HG03039 (cell line): ENCODE measurements around the gene EYA2.

ENCODE experiments used
- ATAC-seq: cut with Tn5 transposase; IDR thresholded peaks from one replicate; pipeline ENCODE4 v1.9.1; 2021; ENCODE audit warnings: mild to moderate bottlenecking, moderate library complexity; ENCODE audit not compliant: unreplicated experiment

Gene EYA2

GRCh38 chr20:47061549-47061948, 166.9 kb downstream of the EYA2 start:
- ATAC-seq = no peak

DNA sequence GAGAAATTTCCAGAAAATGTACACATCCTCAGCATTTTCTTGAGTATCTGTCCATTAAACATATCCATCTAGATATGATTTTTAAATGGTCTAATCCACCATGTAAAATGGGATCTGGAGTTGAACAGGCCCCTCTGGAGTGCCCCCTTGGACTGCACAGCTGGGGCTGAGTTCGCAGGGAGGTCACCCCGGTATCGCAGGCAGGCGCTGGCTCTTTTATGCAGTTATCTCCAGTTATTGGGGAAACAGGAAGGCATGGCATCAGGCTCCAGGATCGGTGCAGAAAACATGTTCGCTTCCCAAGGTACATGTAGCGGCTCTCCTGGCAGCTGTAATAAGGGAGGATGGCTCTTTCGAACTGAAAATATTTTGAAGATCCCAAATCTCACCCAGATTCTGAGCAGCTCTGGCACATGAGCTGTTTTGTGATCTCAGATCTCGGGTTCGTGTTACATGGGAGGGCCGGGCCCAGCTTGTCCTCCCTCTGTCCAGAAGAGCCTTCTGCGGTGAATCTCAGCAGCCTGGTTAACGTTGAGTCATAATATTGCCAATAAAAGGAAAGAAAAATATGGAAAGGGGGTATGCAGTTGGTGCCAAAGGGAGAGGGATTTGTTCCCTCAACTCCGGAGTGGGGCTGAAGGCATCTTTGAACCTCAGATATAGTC, 167.7 kb downstream of the EYA2 start:
- ATAC-seq = no peak

DNA sequence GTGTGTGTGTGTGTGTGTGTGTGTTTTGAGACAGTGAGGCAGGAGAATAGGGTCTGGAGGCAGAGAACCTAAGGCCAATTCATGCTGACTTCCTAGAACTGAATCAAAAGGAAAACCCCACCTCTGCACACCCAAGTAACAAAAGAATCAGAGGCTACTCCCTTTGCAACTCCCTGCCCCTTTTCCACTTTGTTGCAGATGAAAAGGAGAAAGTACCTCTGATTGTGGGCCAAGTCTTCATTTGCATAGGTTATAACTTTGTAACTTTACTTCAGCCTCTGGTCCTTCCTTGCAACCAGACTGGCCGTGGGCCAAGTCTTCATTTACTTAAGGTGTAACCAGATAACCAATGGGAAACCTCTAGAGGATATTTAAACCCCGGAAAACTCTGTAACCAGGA, 168.8 kb downstream of the EYA2 start:
- no peak for ATAC-seq

DNA sequence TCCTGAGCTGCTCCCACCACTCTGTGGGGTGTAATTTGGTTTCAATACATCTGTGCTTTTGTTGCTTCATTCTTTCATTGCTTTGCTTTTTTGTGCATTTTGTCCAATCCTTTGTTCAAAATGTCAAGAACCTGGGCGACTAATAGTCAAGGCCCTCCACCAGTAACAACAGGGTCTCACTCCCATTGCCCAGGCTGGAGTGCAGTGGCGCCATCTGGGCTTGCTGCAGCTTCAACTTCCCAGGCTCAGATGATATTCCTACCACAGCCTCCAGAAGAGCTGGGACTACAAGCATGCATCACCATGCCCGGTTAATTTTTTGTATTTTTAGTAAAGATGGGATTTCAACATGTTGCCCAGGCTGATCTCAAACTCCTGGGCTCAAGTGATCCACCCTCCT, 169.2 kb downstream of the EYA2 start:
- no peak for ATAC-seq

DNA sequence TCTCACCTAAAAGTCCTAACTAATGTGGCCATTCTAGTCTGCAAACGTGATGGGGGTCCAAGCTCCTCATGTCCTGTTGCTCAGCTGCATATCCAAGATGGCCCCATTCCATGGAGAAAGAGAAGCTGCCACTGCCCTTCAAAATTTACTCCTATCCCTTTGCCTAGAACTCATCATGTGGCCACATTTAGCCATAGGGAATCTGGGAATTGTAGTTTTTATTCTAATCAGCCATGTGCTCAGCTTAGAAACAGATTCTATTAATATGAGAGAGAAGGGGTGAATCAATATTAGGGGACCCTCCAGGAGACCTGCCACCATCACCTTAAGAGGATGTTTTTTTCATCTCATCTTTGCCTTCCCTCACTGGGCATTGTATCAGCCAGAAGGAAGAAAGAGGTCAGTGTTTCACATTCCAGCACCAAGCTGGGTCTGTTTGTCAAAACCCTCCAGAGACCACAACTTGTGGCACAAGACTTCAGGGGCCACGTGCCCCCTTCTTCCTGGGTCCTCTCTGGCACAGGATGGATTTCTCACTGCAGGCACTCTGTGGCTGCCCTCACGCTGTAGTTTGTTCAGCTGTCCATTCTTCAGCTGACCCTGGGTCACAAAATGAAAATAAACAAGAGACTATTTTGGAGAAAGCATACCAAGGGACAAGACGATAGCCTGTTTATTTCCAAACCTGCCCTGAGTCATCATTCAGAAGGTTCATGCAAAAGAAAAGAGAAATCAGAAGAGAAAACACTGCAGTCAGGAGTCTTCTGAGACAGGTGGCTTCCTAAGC, 172.0 kb downstream of the EYA2 start:
- no peak for ATAC-seq

GRCh38 chr20:47067776-47068175, 173.1 kb downstream of the EYA2 start:
- ATAC-seq = no peak

DNA sequence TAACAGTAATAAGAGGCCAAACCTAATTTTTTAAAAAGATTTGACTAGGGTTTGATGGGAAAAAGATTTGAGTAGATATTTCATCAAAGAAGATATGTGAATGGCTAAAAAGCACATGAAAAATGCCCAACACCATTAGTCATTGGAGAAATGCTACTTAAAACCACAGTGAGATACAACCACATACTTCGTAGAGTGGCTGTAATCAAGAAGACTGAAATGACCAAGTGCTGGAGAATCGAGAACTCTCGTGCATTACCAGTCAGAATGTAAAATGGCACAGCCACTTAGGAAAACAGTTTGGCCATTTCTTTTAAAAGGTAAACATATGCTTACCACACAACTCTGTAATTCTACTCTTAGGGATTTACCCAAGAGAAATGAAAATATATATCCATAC, 175.5 kb downstream of the EYA2 start:
- ATAC-seq = no peak

- no peak for ATAC-seq
These were observed 177.1 kb downstream of the EYA2 start for GRCh38 chr20:47071646-47072185.

- no peak for ATAC-seq
These were observed 179.3 kb downstream of the EYA2 start for GRCh38 chr20:47073766-47074475.

DNA sequence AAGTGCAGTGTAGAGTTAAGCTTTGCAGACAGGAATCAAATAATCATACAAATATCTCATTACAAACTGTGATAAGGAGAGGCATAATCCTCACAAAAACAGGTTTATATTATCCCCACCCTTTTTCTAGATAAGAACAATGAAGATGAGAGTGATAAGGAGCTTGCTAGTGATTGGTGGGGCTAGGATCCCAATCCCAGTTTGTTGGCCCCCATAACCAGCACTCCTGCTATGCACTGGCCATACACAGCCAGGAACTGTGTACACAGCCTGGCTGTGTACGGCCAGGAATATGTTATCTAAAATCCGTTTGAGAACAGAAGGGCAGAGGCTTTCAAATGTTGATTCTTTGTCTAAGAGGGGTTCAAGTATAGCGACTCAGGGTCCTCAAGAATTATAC, 180.6 kb downstream of the EYA2 start:
- ATAC-seq = no peak

DNA sequence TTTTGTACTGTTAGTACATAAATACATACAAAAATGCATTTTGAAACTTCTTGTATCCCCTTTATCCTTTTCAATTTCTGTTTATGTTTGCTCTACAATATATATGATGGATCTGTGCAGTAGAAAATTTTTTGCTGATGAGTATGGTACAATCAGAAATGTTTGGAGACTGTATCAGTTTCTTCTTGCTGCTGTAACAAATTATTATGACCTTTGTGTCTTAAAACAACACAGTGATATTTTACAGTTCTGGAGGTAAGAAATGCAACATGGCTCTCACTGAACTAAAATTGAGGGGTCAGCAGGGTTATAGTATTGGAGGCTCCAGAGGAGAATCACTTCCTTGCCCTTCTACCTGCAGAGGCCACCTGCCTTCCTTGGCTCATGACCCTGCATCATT, 184.4 kb downstream of the EYA2 start:
- no peak for ATAC-seq

DNA sequence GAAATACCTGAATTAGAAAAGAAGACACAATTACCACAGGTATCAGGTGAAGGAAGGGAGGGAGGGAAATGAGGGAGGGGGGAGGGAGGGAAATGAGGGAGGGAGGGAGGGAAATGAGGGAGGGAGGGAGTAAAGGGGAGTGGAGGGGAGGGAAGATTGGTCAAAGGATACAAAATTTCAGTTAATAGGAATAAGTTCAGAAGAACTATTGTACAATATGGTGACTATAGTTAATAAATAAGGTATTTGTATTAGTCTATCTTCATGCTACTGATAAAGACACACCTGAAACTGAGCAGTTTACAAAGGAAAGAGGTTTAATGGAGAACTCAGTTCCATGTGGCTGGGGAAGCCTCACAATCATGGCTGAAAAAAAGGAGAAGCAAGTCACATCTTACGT, 185.7 kb downstream of the EYA2 start:
- ATAC-seq = no peak

- no peak for ATAC-seq
These were observed 191.7 kb downstream of the EYA2 start for GRCh38 chr20:47086316-47086715.

DNA sequence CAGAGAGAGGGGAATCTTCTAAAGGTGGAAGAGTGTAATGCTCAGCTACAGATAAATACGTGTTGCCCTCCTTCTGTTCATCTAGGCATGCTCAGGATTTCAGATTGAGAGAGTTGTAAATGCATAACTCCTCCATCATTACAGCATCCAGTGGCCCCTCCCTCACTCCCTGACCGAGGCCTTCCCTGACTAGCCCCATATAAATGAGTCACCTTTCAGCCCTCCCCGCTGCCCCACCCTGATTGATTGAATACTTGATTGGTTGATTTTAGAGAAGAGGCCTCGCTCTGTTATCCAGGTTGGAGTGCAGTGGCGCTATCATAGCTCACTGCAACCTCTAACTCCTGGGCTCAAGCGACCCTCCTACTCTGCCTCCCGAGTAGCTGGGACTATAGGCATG, 193.7 kb downstream of the EYA2 start:
- no peak for ATAC-seq

DNA sequence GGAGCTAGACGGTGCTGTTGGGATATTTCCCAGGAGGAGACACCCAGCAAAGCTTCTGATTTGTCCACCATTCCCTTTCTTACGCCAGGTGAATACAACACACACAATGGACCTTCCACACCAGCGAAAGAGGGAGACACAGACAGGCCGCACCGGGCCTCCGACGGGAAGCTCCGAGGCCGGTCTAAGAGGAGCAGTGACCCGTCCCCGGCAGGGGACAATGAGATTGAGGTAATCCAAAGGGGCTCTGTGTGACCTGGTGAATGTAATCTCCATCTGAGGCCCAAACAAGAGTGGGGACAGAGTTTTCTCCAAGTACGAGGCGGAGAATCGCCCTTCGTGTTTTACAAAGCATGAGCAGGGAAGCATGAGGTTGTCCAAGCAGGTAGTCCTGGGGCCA, 194.5 kb downstream of the EYA2 start:
- ATAC-seq = no peak

DNA sequence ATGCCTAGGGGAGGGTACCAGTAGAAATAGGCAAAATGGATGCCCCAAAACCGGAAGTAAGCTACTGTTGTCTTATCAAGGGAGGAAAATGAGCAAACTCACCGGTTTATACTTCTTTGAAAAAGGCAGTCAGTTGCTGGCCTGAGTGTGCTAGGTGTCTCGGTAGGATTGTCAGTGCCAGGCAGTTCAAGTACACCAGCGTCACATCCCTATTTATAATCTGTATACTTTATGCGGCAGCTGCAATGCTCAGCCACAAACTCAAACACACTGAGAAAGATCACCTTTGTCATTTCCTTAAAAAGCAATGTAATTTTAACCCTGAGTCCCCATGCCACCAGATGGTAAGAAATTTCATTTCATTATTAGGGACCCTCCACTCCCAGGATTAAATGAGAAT, 196.2 kb downstream of the EYA2 start:
- no peak for ATAC-seq

GRCh38 chr20:47093320-47093966, 198.8 kb downstream of the EYA2 start:
- ATAC-seq = no peak

DNA sequence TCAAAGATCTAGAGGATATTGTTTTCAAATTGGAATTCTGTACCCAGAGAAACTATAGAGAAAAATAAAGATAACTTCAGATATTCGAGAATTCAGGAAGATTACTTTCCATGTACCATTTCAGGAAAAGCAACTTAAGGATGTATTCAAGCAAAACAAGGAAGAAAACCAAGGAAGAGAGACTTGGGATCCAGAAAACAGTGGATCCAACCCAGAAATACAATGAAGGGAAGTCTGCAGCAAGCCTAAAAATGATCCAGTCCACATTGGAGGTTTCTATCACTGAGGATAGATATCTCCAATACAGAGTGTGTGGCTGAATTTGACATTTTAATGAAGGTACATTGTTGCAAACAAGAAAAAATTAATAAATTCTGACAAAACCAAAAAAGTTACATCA, 201.0 kb downstream of the EYA2 start:
- ATAC-seq = no peak

- ATAC-seq = no peak
These were observed 203.3 kb downstream of the EYA2 start for GRCh38 chr20:47097691-47098622.

DNA sequence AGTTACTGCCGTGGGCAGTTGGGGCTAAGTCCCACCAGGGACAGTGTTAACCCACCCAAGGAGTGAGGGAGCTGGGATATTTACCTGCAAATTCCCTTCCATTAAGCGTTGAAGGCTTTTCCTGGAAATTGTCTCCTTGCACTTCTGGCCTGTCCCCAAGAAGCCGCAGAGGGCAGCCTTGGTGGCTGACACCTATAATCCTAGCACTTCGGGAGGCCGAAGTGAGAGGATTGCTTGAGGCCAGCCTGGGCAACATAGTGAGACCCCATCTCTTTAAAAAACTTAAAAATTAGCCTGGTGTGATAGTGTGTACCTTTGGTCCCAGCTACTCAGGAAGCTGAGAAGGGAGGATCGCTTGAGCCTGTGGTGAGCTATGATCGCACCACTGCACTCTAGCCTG, 204.4 kb downstream of the EYA2 start:
- no peak for ATAC-seq
